RKO (cell line): ENCODE results near the gene EPHA1.

Source experiments
- DNase-seq: peaks from one replicate; pipeline ENCODE4 v3.0.0-alpha.2; 2016; ENCODE audit warnings: low spot score

Gene EPHA1

DNA sequence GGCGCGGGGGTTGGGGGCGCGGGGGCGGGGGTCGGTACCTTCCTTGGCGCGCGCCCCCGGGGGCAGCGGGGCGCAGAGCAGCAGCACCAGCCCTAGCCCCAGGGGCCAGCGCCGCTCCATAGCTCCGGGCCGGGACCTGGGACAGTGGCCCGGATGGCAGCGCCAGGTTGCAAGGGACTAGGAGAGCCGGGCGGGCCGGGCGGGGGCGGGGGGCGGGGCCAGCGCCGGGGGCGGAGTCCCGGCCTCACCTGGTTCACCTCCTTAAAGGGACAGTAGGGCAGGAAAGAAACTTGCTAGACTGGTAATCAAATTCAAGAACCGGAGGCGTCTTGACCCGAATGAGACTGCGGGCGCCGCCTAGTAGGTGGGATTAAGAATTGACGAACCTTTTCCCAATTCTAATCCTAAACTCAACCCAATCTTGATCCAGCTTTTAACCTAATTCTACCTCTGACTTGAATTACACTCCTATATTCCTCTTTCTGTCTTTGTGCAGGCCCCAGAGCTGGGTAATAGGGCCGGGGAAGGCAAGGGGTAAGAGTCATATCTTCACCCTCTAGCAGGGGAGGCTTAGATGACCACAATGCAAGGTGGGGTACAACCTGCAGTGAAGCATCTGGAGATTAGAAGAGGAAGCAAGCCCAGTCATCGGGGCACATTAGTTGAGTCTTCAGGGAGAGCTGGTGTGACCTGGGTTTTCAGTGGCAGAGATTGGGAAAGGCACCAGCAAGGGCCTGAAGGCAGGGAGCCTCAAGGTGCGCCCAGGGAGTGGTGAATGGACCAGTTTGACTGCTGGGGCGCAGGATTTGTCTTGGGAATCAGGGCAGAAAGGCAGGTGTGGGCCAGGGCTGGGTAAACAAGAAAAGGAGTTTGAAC, at the start of gene EPHA1:
TSS of gene EPHA1 (minus strand) at position 171 of the 876 bp plus-strand sequence. CDS start at position 120, 51 bp downstream.
- DNase-seq: no peak

DNA sequence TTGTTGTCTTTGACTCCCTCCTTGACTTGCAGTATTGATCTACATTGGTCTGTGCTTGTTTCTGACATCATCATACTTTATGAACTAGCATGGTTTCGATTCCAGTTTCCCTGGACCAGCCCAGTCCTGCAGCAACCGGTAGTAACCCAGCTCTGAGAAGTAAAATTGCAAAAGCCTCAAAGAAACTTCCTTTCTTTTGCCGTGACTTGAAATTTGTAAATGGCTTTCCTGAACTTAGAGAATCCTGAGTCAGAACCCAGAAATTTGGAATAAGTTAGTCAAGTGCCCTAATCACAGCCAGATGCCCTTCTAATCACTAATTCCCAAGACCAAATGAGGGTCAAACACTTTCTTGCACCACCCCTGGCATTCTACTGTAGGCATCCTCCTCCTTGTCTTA, 49.6 kb upstream of the EPHA1 start:
- DNase-seq: no peak

DNA sequence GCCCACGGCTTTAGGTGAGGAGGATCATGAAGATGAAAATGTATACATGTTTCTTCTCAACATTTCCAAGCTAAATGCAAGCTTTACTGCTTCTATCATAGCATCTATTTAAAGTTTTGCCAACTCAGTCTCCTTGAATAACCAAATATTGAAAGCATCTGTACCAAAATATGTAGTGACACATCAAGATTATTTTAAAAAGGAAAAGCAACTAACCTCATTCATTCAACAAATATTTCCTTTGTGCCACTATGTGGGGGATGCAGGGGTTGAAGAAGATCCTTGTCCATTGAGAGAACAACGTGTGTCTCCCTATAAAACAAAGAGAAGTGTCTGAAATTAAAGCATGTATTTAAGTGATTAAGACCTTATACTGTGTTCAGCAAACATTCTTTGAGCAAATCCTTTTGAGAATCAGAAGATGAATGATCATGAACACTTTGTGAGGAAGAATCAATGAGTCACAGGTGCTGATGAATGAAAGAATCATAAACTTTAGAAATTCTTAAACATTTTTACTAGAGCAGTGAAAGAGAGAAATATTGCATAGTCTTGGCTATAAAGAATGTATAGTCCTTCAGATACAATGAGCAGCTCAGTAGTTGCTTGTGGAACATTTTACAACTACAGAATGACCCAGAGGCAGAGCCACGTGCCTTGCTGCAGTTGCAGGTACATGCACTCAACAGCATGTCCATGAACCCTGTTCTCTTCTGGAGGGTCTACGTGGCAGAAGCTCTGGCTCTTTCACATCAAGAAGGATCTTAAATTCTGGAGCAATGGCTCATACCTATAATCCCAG, 48.5 kb upstream of the EPHA1 start:
- no peak for DNase-seq

GRCh38 chr7:143455942-143456341, 47.3 kb upstream of the EPHA1 start:
- no peak for DNase-seq

DNA sequence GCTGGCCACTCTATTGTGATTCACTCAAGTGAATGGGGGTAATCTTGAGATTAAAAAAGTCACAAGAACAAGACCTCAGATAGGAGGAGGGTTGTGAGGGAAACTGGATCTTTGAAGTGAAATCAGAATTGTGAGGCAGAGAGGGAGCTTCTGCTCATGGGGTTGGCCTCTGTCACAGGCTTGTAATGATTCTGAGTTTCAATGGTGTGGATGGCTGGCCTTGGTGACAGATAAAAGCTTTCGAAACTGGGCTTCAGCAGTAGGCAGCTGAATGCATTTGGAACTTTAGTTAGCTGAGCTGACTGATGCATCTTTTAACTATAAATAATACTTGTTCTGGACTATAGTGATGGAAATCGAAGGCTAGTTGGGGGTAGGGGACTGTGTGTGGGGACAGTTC, 46.8 kb upstream of the EPHA1 start:
- no peak for DNase-seq

DNA sequence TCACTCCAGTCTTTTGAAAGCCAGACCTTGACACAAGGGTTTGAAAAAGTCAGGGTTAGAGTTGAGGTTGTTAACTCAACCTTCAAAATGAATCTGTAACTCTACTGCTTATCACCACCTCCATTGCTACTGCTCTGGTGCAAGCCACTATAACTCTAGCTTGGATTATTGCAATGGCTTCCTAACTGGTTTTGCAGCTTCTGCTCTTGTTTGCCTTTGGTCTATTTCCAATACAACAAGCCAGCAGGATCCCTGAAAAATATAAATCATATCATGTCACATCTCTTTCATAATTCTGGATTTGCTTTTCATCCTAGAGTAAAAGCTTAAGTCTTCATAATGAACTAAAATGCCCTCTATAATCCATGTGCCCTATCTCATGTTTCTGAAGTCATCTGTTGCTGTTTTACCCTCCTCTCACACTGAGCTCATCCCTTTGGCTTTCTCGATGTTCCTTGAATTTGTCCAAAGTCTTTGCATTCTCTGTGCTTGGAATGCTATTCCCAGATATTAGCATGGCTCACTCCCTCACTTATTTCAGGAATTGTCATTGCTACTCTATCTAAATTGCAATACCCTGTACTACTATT, 45.5 kb upstream of the EPHA1 start:
- DNase-seq: no peak

GRCh38 chr7:143452495-143452894, 43.8 kb upstream of the EPHA1 start:
- DNase-seq: no peak

GRCh38 chr7:143451746-143452145, 43.1 kb upstream of the EPHA1 start:
- DNase-seq: no peak

GRCh38 chr7:143451122-143451521, 42.5 kb upstream of the EPHA1 start:
- no peak for DNase-seq

DNA sequence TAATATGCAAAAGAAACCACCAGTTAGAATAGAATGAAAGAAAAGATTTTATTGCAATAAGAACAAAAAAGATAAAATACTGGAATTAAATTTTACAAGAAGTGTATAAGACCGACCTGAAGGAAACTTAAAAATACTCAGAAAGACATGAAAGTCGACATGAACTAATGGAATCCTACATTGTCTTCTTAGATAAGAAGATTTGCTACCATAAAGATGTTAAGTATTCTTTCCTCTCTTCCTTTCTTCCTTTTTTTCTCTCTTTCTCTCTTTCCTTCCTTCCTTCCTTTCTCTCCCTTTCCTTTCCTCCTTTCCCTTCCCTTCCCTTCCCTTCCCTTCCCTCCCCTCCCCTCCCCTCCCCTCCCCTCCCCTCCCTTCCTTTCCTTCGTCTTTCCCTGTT, 41.1 kb upstream of the EPHA1 start:
- no peak for DNase-seq

- no peak for DNase-seq
Observed at GRCh38 chr7:143448429-143448828, 39.8 kb upstream of the EPHA1 start.

DNA sequence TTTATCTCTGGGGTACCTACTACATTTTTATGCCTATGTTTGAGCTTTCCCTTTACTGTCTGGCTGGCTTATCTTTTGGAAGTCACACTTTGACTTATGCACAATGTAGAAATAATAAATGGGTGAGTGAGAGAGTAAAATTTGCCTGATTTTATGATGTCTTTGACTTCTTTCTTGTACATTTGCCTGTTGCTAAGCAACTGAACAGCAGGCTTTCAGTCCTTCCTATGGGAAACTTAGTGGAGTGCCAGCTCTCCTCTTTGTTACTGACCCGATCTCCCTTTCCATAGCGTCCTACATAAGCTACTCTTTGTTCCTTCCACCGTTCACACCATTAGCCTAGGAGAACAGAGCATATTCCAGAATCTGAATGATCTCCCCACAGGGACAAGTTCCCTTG, 38.8 kb upstream of the EPHA1 start:
- no peak for DNase-seq

- DNase-seq: no peak
Observed at GRCh38 chr7:143444785-143445184, 36.1 kb upstream of the EPHA1 start.

DNA sequence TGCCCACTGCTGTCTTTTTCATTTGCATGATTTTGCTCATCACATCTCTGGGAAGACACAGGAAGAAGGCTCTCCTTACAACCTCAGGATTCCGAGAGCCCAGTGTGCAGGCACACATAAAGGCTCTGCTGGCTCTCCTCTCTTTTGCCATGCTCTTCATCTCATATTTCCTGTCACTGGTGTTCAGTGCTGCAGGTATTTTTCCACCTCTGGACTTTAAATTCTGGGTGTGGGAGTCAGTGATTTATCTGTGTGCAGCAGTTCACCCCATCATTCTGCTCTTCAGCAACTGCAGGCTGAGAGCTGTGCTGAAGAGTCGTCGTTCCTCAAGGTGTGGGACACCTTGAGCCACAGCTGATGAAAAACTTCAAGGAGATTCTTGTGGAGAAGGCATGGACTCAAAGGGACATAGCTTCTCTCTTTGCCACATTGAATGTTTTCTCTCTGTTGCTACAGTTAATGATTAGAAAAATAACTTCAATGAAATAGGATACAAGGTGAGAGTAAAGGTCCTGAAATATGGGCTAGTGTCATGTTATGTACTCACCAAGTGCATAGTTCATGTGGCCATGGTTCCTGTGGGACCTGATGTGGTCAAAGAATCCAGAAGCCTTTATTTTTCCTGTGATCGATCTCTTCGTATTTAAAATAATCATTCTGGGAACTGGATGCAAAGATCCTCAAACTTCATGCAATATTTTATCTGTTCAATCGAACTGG, 35.6 kb upstream of the EPHA1 start:
- DNase-seq: no peak

DNA sequence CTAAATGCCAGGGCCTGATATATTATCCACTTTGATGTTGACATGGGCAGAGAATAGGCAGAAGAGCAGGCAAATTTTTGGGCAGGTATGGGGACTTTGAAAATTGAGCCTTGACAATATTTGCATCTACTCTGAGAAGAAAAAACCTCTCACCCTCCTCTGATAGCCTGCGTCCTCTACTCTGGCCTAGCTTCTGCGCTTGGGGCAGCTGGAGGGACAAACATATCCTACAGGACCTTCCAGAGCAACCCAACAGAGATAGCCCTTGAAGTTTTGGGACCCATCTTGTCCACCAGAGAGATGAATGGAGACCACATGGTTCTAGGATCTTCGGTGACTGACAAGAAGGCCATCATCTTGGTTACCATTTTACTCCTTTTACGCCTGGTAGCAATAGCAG, 34.5 kb upstream of the EPHA1 start, which contains the start of gene TAS2R60:
TSS of gene TAS2R60 (plus strand) at position 301 of the 400 bp plus-strand sequence. CDS start at position 301, 0 bp downstream.
- DNase-seq: no peak

- DNase-seq: no peak
Observed at GRCh38 chr7:143439866-143440265, 31.2 kb upstream of the EPHA1 start.

GRCh38 chr7:143437578-143437977, 28.9 kb upstream of the EPHA1 start:
- no peak for DNase-seq

GRCh38 chr7:143436325-143436946, 27.8 kb upstream of the EPHA1 start:
- no peak for DNase-seq

- no peak for DNase-seq
Observed at GRCh38 chr7:143435266-143435665, 26.6 kb upstream of the EPHA1 start.

GRCh38 chr7:143434660-143435059, 26.0 kb upstream of the EPHA1 start:
- DNase-seq: no peak

GRCh38 chr7:143433759-143434158, 25.1 kb upstream of the EPHA1 start:
- no peak for DNase-seq

DNA sequence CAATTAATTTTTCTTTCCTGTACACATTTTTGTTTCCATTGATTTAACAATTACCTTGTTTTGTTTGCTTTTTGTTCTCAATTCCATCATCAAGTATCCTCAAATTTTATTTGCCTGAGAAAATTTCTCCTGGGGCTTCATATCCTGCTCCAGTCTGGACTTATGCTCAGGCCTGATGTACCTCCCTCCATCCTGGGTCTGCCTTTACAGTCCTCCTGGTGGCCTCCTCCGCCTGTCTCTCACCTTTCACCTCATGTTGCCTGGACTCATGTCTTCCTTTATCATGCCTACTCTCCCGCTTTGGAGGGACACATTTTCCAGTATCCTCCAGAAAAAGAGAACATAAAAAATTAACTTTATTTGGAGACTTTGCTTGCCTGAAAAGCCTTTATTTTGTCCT, 22.5 kb upstream of the EPHA1 start:
- DNase-seq: no peak
